Measurements from ENCODE around the gene PRICKLE3. TPM values are rescaled to one million over a fixed set of nuclear protein-coding genes. Genes with fewer than 3 reads are reported as not detected.

PRICKLE3 gene
- total RNA-seq, 1 donor from 2014 or later: 14.2 TPM

DNA sequence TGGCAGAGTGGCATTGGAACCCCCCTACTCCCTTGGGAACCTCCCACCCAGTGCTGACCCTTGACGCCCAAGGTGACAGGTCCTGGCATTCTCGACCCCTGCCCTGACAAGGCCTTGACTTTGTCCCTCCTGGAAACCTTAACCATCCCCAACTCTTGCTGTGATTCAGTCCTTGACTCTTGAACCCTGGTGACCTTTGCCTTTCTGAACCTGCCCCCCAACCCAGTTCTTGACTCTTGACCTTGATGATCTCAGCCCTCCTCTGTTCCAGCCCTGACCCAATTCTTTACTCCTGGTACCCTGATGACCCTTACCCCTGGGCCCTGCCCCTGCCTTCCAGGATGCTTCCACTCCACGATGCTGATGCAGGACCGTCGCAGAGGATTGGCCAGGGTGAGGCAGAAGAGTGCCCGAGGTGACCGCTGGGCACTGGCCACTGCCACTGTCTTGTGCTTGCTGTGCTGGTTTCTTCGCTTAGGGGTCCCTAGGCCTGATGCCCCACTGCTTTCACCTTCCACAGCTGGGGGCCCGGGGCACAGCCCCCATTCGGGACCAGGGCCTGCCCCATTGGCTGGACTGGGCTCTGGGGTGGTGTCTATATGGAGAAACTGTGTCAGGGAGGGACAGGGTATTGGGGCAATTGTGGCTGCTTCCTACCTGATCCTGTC, 45.3 kb upstream of the PRICKLE3 start:
- Histone ChIP-seq H3K9ac (ENCODE audit: low read length) (no peak overlapping the region), H3K27ac (ENCODE audit: low read depth, low read length) (no peak overlapping the region), H3K79me2 (ENCODE audit: insufficient read depth, low read length) (no peaks in the 10 kb centered on the region), H3K4me2 (ENCODE audit: low read length) (no peak overlapping the region), H4K20me1 (ENCODE audit: insufficient read depth, low read length) (no peaks in the 10 kb centered on the region), H3K4me1 (ENCODE audit: insufficient read depth, low read length) (no peaks in the 10 kb centered on the region), H3K4me3 (ENCODE audit: insufficient read depth, low read depth, low read length) (no peak overlapping the region), H3K9me3 (ENCODE audit: insufficient read depth, low read depth, low read length) (no peaks in the 10 kb centered on the region), H2AFZ (ENCODE audit: low read depth, low read length) (no peak overlapping the region), H3K36me3 (ENCODE audit: insufficient read depth, low read length) (no peaks in the 10 kb centered on the region), H3K27me3 (ENCODE audit: insufficient read depth, low read length) (no peaks in the 10 kb centered on the region)
- Mint-ChIP-seq H3K4me1 (ENCODE audit: low read depth, unreplicated experiment) (no peaks in the 10 kb centered on the region), H3K27me3 (ENCODE audit: low read depth, unreplicated experiment) (peaks cover 5% of the 10 kb centered on the region), H3K36me3 (ENCODE audit: low read depth, unreplicated experiment) (no peaks in the 10 kb centered on the region), H3K9me3 (ENCODE audit: unreplicated experiment) (no peaks in the 10 kb centered on the region), H3K4me3 (ENCODE audit: unreplicated experiment) (peak overlapping the region; percentile 40), H3K27ac (ENCODE audit: unreplicated experiment) (no peak overlapping the region)
- no peak for DNase-seq (ENCODE audit: low read depth)
- TF ChIP-seq, protein P1, sequence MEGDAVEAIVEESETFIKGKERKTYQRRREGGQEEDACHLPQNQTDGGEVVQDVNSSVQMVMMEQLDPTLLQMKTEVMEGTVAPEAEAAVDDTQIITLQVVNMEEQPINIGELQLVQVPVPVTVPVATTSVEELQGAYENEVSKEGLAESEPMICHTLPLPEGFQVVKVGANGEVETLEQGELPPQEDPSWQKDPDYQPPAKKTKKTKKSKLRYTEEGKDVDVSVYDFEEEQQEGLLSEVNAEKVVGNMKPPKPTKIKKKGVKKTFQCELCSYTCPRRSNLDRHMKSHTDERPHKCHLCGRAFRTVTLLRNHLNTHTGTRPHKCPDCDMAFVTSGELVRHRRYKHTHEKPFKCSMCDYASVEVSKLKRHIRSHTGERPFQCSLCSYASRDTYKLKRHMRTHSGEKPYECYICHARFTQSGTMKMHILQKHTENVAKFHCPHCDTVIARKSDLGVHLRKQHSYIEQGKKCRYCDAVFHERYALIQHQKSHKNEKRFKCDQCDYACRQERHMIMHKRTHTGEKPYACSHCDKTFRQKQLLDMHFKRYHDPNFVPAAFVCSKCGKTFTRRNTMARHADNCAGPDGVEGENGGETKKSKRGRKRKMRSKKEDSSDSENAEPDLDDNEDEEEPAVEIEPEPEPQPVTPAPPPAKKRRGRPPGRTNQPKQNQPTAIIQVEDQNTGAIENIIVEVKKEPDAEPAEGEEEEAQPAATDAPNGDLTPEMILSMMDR (IDR thresholded peaks at IDR 0.05; ENCODE audit: insufficient read depth, low read depth, low read length): no peak
- TF ChIP-seq EZH2 (IDR thresholded peaks at IDR 0.05; ENCODE audit: insufficient read depth, low read length): no peak
- FAIRE-seq: no peak

DNA sequence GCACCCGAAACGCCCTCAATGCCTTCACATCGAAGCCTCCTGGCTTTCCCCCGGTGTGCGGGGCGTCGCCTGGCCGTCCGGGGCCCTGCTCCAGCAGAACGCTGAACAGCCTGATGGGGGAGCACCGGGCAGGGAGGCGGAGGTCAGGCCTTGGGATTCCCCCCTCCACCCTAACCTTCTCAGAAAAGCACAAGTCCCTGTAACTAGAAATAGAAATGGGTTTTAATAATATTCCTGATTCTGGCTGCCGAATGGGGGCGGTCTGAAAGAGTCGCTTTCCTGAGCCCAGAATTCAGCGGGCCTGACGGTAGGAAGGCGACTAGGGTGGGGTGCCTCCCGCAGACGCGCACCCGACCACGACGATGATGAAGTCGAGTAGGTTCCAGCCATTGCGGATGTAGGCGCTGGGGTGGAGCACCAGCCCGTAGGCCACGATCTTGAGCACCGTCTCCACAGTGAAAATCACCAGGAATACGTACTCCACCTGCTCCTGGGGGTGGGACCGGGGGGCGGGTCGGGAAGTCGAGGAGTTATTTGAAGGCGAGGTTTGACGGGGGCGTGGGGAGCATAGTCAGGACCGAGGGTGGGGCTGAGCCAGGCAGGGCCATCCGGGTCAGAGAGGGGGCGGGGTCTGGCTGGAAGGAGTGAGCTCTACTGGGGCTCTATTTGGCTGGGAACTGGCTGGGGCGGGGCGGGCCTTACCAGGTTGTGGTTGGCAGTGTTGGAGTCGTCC, 44.5 kb upstream of the PRICKLE3 start:
- no peak overlapping the region for H3K27ac ChIP-seq (ENCODE audit: low read depth, low read length)
- Mint-ChIP-seq H3K4me3 (ENCODE audit: unreplicated experiment) (peak overlapping the region; percentile 40), H3K36me3 (ENCODE audit: low read depth, unreplicated experiment) (no peaks in the 10 kb centered on the region), H3K4me1 (ENCODE audit: low read depth, unreplicated experiment) (no peaks in the 10 kb centered on the region), H3K9me3 (ENCODE audit: unreplicated experiment) (no peaks in the 10 kb centered on the region), H3K27me3 (ENCODE audit: low read depth, unreplicated experiment) (peaks cover 5% of the 10 kb centered on the region), H3K27ac (ENCODE audit: unreplicated experiment) (no peak overlapping the region)
- no peaks in the 10 kb centered on the region for H3K9me3 ChIP-seq (ENCODE audit: insufficient read depth, low read depth, low read length)
- peak overlapping the region; percentile 54 for H3K4me2 ChIP-seq (ENCODE audit: low read length)
- DNase-seq (ENCODE audit: low read depth) (no peak), FAIRE-seq (no peak)
- H3K79me2 ChIP-seq (ENCODE audit: insufficient read depth, low read length): no peaks in the 10 kb centered on the region
- H3K9ac ChIP-seq (ENCODE audit: low read length): no peak overlapping the region
- TF ChIP-seq EZH2 (IDR thresholded peaks at IDR 0.05; ENCODE audit: insufficient read depth, low read length): no peak
- peak overlapping the region; percentile 26 for H2AFZ ChIP-seq (ENCODE audit: low read depth, low read length)
- H3K4me1 ChIP-seq (ENCODE audit: insufficient read depth, low read length): no peaks in the 10 kb centered on the region
- no peaks in the 10 kb centered on the region for H3K27me3 ChIP-seq (ENCODE audit: insufficient read depth, low read length)
- no peaks in the 10 kb centered on the region for H3K36me3 ChIP-seq (ENCODE audit: insufficient read depth, low read length)
- no peaks in the 10 kb centered on the region for H4K20me1 ChIP-seq (ENCODE audit: insufficient read depth, low read length)
- no peak overlapping the region for H3K4me3 ChIP-seq (ENCODE audit: insufficient read depth, low read depth, low read length)

DNA sequence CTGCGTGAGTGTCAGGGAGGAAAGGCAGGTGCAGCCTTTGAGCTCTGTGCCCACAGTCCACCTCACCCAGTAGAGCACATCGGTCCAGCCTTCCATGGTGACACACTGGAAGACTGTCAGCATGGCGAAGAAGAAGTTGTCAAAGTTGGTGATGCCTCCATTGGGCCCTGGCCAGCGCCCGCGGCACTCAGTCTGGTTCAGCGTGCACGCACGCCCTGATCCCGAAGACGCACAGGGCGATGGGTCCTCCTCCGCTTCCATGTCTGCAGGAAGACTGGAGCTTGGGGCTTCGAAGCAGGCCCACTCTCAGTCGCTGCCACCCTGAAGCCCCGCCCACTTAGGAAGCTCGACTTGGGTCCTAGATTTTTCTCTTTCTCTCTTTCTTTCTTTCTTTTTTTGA, 42.0 kb upstream of the PRICKLE3 start:
- Histone ChIP-seq H3K4me1 (ENCODE audit: insufficient read depth, low read length) (no peaks in the 10 kb centered on the region), H3K9ac (ENCODE audit: low read length) (no peak overlapping the region), H3K27me3 (ENCODE audit: insufficient read depth, low read length) (no peaks in the 10 kb centered on the region), H3K36me3 (ENCODE audit: insufficient read depth, low read length) (no peaks in the 10 kb centered on the region), H3K79me2 (ENCODE audit: insufficient read depth, low read length) (no peaks in the 10 kb centered on the region), H3K27ac (ENCODE audit: low read depth, low read length) (no peak overlapping the region), H3K9me3 (ENCODE audit: insufficient read depth, low read depth, low read length) (no peaks in the 10 kb centered on the region), H2AFZ (ENCODE audit: low read depth, low read length) (no peak overlapping the region), H4K20me1 (ENCODE audit: insufficient read depth, low read length) (no peaks in the 10 kb centered on the region), H3K4me2 (ENCODE audit: low read length) (no peak overlapping the region), H3K4me3 (ENCODE audit: insufficient read depth, low read depth, low read length) (no peak overlapping the region)
- no peaks in the 10 kb centered on the region for H3K4me1 Mint-ChIP-seq (ENCODE audit: low read depth, unreplicated experiment)
- FAIRE-seq: no peak
- no peak for TF ChIP-seq EZH2 (IDR thresholded peaks at IDR 0.05; ENCODE audit: insufficient read depth, low read length)
- TF ChIP-seq, protein P1 (IDR thresholded peaks at IDR 0.05; ENCODE audit: insufficient read depth, low read depth, low read length): no peak
- H3K4me3 Mint-ChIP-seq (ENCODE audit: unreplicated experiment): no peak overlapping the region
- peaks cover 11% of the 10 kb centered on the region for H3K27me3 Mint-ChIP-seq (ENCODE audit: low read depth, unreplicated experiment)
- no peak for DNase-seq (ENCODE audit: low read depth)
- no peaks in the 10 kb centered on the region for H3K9me3 Mint-ChIP-seq (ENCODE audit: unreplicated experiment)
- no peaks in the 10 kb centered on the region for H3K36me3 Mint-ChIP-seq (ENCODE audit: low read depth, unreplicated experiment)
- H3K27ac Mint-ChIP-seq (ENCODE audit: unreplicated experiment): no peak overlapping the region
